NCI-H1694 (cell line): ENCODE measurements around the gene UTP11.
"Not testable (repeated sequence)": the region's sequence is repeated elsewhere in the genome, so short reads cannot be mapped to it uniquely, and the experiment has no call there.

Source experiments
- DNase-seq: peaks from one replicate; lab custom pipeline; 2025; lab: John Stamatoyannopoulos, UW

Gene UTP11

DNA sequence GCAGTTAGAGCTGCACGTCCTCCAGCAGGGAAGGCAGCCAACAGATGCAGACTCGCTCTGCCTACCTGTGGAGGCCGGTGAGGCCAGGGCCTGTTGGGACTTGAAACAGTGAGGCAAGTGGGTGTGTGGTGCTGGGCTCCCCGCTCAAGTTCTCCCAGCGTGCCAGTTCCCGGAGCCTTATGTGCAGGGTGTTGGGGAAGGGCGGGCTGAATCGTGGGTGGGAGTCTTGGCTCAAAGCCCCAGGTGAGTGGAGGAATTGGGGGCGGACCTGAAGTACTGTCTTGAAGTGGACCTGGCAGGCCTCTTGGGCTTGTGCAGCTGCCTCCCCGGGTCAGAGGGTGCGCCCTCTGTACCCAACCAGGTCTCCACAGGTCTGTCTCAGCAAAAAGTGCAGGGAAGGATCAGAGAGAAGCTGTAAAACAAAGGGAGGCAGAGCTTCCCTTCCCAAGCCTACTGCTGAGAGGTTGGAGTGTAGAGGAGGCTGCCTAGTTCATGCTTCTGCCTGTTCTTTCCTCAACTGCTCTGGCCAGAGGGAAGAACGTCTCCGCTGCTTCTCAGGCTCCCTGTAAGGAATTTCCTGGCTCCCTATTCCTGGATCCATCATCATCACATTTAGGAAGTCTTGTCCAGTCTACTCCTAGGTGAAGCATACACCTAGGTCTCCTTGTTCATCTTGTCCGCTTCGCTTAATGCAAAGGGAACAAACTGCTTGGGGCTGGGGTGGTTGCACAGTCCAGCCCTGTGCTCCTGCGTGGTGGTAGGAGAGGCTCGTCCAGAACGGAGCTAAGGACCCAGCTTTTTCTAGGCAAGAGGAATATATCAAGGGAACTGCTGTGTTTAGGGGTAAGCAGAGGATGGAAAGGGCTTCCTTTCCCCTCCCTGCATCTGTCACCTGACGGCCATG lies 14.9 kb downstream of the UTP11 start:
- DNase-seq, result no peak

- DNase-seq, result no peak
Observed at GRCh38 chr1:38028105-38028591, 15.6 kb downstream of the UTP11 start.

DNA sequence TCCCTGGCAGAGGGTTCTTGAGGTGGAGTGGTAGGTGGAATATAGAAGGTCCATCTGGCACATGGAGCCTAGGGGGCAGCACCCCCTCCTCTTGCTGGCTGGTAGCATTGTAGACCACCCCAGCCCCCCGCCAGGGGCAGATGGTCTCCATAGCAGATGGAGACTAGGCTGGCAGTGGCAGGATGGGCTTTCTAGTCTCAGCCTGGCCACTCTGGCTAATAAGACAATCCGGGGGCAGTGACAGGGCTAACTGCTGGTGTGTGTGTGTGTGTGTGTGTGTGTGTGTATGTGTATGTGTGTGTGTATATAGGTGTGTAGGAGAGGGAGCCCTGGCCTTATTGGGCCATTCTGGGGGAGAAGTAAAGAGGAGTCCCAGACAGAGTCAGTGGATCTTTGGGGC lies 16.1 kb downstream of the UTP11 start:
- DNase-seq, result no peak

- DNase-seq, result peak; percentile 60
Observed at GRCh38 chr1:38029081-38029681, 16.6 kb downstream of the UTP11 start.

DNA sequence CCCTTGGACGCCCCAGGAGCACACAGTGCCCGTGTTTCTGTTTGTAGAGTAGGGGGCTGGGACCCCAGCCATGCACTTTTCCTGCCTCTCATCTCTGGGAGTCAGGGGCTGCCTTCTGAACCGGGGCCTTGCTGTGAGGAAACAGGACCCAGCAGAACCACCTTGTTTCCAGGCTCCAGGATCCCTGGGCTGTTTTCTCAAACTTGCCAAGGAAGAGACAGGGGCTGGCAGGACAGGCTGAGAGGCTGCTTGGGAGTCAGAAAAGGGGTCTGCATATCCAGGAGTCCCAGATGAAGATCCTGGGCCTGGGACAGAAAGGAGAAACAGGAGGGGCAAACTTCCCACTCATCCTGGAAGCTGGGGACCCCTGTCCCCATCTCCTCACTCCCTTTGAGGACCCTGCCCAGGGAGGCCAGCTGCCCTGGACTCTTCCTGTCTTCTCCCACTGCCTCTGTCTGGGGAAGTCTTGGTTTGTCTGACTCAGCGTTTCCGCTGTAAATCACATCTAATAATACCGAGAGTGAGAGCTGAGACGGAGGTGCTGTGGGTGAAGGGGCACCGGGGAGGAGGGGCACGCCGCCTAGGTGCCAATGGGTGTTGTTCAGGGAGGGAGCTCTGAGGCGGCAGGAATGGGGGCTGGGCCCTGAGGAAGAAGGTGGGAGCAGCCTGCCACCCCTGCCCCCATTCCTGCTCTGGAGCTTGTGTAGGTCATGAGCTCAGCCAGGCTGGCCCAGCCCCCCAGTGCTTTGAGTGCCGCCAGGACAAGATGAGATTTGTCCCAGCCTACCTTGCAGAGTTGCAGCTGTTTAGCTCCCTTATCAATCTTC lies 17.4 kb downstream of the UTP11 start:
- DNase-seq, result no peak

DNA sequence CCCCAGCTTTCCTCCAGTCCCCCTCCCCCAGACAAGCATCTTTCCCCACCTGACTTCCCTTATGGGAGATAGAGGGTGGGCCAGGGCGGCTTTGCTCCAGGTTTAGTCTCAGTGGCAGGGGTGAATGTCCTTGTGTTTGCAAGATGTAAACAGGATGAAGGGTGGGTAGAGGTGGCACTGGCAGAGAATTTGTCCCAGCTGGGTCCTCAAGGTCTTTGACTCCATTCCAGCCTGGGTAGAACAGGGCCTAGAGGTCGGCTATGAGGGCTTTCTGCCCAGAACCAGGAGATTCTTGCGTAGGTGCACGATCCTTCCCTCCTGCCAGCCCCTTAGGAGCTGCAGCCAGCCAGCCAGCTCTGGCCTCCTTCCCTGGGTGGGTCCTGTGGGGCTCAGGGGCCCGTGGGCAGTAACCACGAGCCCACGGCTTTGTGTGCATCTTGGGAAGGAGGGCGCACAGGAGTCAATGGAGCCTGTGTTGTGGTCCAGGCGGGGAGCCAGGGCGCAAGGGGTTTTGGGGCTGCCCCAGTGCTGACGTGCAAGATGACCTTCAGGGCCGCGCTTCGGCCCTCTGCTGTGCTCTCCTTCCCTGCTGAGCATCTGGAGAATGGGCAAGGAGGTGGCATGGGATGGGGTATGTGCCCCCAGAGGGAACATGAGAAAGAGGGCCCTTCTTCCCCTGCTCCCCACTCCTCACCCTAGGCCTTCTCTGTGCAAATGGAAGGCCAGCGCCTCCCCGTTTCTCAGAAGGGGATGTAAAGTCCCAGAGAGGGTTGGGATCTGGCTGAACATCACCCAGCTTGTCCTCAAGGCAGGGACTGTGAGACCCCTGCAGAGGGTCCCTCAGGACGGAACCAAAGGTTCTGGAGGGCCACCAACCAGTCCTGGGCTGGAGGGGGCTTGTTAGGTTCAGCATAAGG lies 18.3 kb downstream of the UTP11 start:
- DNase-seq, result no peak

- DNase-seq, result no peak
Observed at GRCh38 chr1:38031513-38031866, 19.0 kb downstream of the UTP11 start.

GRCh38 chr1:38032992-38033391 lies 20.5 kb downstream of the UTP11 start:
- DNase-seq, result not testable (repeated sequence)

DNA sequence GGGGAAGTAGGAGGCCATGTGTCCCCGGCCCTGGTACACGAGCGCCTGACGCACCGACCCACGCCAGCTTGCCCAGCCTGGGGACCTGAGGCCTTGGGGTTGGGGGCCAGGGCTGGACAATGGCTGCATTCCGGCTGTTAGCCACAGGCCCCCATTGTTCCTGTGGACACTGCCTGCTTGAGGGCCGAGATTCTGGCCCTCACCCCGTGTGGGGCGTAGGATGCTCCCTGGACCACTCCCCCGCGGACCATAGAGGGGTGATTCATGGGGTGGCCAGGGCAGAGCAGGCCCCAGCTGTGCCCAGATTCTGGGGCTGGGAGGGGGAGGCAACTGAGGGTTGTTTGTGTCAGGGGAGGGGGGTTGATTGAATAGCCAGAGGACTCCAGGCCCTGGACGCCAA lies 22.3 kb downstream of the UTP11 start:
- DNase-seq, result no peak

DNA sequence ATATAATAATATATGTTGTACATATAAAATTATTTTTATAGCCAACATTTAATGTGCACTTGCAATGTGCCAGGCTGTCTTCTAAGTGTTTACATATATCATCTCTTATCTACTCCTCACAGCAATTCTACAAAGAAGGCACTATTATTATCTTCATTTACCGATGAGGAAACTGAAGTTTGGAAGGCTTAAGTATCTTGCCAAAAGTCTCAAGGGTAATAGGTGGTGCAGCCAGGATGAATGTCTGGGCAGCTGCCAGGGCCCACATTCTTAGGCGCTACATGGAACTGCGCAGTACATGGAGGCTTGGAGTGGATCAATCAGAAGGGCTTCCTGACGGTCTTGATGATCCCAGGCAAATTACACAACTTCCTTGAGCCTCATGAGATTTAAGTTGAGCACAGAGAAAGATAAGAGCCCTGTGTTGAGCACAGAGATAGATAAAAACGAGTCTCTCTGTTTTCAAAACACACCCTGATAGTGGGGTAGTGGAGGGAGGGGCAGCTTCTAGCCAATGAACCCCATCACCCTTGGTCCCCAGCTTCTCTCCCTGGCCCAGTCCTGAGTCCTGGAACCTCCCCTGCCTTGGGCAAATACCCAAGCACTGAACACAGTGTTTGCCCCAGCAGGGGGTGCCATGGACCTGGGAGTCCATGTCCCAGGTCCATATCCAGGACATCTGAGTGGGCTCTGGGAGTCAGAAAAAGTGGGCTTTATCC lies 24.8 kb downstream of the UTP11 start:
- DNase-seq, result no peak

GRCh38 chr1:38038861-38039260 lies 26.3 kb downstream of the UTP11 start:
- no peak for DNase-seq

- DNase-seq, result no peak
Observed at GRCh38 chr1:38039331-38040088, 27.0 kb downstream of the UTP11 start.

DNA sequence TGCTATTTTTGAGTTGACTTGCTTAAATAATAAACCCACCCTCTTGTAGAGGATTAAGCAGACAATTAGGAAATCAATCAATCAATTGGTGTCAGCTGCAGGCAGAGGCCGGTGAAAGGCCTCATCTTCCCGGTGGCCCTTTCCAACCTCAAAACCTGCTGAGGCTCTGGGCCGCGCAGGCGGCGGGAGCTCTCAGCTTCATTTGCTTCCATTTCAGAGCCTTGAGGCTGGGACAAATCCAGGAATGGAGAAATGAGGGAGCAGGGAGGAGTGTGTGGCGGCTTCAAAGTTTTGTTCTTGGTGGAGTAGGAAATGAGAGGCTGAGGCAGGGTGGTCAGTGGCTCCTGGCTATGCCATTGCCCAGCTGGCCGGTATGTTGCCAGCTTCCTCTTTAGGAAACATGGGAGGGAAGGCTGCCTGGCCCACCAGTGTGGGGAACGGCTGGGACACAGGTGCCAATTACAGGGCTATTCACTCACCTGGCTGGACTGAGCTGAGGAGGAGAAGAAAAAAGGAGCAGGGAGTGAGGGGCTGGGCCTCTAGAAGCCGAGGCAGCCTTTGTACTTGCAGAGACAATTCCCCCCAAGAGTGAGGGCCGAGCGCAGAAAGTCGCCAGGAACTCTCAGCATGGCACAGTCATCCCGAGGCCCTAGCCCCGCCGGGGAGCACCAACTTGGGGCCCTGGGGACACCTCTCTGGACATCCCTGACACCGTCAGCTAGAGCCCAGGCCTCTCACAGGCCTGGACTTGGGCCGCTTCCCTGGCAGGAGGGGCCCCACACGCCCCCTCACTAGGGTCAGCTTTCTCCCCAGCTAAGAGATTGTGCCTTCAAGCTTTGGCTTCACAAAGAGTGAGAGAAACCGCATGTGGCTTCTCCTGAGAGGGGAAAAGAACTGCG lies 29.7 kb downstream of the UTP11 start:
- no peak for DNase-seq

DNA sequence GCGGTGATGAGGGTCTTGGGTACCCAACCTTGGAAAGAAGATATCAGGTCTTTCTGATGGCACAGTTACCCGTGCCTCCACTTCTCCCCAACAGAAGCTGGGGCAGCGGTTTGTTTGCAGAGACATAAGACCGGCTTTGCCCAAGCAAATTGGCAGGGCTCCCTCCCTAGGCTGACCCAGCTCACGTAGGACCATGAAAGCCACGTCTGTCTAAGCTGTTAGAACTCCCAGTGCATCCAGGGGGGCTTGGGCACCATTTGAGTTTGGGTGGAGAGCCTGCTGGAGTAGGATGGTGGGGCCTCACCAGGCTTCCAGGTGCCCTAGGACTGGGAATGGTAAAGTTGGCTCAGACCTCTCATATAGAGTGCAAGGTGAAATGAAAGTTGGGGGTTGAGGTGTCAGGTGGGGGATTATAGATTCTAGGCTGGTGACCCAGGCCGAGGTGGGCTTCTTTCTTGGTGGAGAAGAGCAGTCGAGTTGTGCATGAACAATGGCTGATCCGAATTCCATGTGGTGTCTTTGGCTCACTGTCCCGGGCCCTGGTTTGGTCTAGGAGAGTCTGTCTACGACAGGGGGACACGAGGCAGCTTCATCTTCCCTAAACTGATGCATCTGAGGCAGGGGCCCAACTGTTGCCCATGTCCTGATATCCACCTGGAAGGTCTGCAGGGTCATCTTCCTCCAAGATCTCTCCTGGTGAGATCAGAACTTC lies 30.7 kb downstream of the UTP11 start:
- no peak for DNase-seq

- DNase-seq, result no peak
Observed at GRCh38 chr1:38044221-38045215, 32.0 kb downstream of the UTP11 start.

GRCh38 chr1:38045401-38046332 lies 33.1 kb downstream of the UTP11 start:
- no peak for DNase-seq
